ENCODE measurements around the gene ERICH2.
A peak's percentile ranks its signal among the peaks of the same experiment; 100 is the strongest.

ERICH2 gene

GRCh38 chr2:170763232-170763631, 6.9 kb upstream of the ERICH2 start:
- no peak for DNase-seq (ENCODE audit: low read depth)

- no peak for DNase-seq (ENCODE audit: low read depth)
Observed at GRCh38 chr2:170764880-170765261, 5.3 kb upstream of the ERICH2 start.

GRCh38 chr2:170766693-170767092, 3.5 kb upstream of the ERICH2 start:
- DNase-seq (ENCODE audit: low read depth) = no peak

GRCh38 chr2:170770606-170771420, 635 bp downstream of the ERICH2 start:
- DNase-seq (ENCODE audit: low read depth) = peak; percentile 31

- peak; percentile 6 for DNase-seq (ENCODE audit: low read depth)
Observed at GRCh38 chr2:170771421-170771937, 1.3 kb downstream of the ERICH2 start.

- no peak for DNase-seq (ENCODE audit: low read depth)
Observed at GRCh38 chr2:170772295-170772694, 2.1 kb downstream of the ERICH2 start.

GRCh38 chr2:170774074-170774473, 3.9 kb downstream of the ERICH2 start:
- DNase-seq (ENCODE audit: low read depth) = no peak

GRCh38 chr2:170778900-170779299, 8.7 kb downstream of the ERICH2 start:
- DNase-seq (ENCODE audit: low read depth) = no peak

- DNase-seq (ENCODE audit: low read depth) = no peak
Observed at GRCh38 chr2:170779304-170779703, 9.1 kb downstream of the ERICH2 start.

- no peak for DNase-seq (ENCODE audit: low read depth)
Observed at GRCh38 chr2:170782673-170783072, 12.5 kb downstream of the ERICH2 start.

GRCh38 chr2:170783549-170783948, 13.4 kb downstream of the ERICH2 start:
- no peak for DNase-seq (ENCODE audit: low read depth)

GRCh38 chr2:170798996-170799395, 28.8 kb downstream of the ERICH2 start:
- no peak for DNase-seq (ENCODE audit: low read depth)

- no peak for DNase-seq (ENCODE audit: low read depth)
Observed at GRCh38 chr2:170806548-170806947, 36.4 kb downstream of the ERICH2 start.

- DNase-seq (ENCODE audit: low read depth) = peak; percentile 89
Observed at GRCh38 chr2:170812710-170813600, 42.8 kb downstream of the ERICH2 start.

- DNase-seq (ENCODE audit: low read depth) = no peak
Observed at GRCh38 chr2:170813611-170814532, 43.7 kb downstream of the ERICH2 start.

- no peak for DNase-seq (ENCODE audit: low read depth)
Observed at GRCh38 chr2:170814533-170815230, 44.5 kb downstream of the ERICH2 start.

GRCh38 chr2:170815311-170815710, 45.1 kb downstream of the ERICH2 start:
- DNase-seq (ENCODE audit: low read depth) = no peak

- DNase-seq (ENCODE audit: low read depth) = no peak
Observed at GRCh38 chr2:170815746-170816503, 45.7 kb downstream of the ERICH2 start.

GRCh38 chr2:170816504-170817092, 46.4 kb downstream of the ERICH2 start, which contains the start of gene GAD1:
GAD1 (plus strand) TSS chr2:170816887; CDS start chr2:170818592, 1,705 bp downstream.
- peak; percentile 53 for DNase-seq (ENCODE audit: low read depth)

Measured in HS-5 (cell line).